Transverse colon (tissue), 4 donors: ENCODE results near the gene ZFAND2B.

Source experiments
- CTCF ChIP-seq, 5 experiments: fragments of 200-600 bp in 3 of 5; fragments of 450-650 bp in 2 of 5; sonication (generic) in 3 of 5; IDR thresholded peaks; 1 replicate in 2 of 5; 2 replicates in 3 of 5; pipeline ENCODE4 v1.5.1; 2016 to 2017; ENCODE audit warnings: antibody characterized with exemption in 5 of 5, inconsistent platforms in 3 of 5, mild to moderate bottlenecking in 2 of 5, moderate library complexity in 1 of 5
- POLR2A ChIP-seq: fragments of 450-650 bp; IDR thresholded peaks from one replicate; pipeline ENCODE4 v1.6.1; 2016; ENCODE audit warnings: antibody characterized with exemption, mild to moderate bottlenecking, moderate library complexity
- POLR2AphosphoS5 ChIP-seq, 3 donors: sonication (generic); formaldehyde crosslinking; IDR thresholded peaks; one replicate each; pipeline ENCODE4 v1.6.1; 2016; ENCODE audit warnings: antibody characterized with exemption in 3 of 3

- TF ChIP-seq POLR2A (no peak), CTCF (IDR thresholded peaks at IDR 0.05) (no peak), POLR2AphosphoS5 (IDR thresholded peaks at IDR 0.05) (no peak)
Observed at GRCh38 chr2:219214786-219215185, 8.2 kb downstream of the ZFAND2B start.
